Suppressor macrophage treated with lipopolysaccharide for 1 hour (primary cell): ENCODE data around the gene MEIOSIN.

Source experiments
- DNase-seq, 3 donors: peaks; one replicate each; pipeline ENCODE4 v3.0.0-alpha.2; 2020 to 2022

Gene MEIOSIN

GRCh38 chr19:45765702-45766295 is 32.6 kb downstream of the MEIOSIN start:
- DNase-seq = no peak

DNA sequence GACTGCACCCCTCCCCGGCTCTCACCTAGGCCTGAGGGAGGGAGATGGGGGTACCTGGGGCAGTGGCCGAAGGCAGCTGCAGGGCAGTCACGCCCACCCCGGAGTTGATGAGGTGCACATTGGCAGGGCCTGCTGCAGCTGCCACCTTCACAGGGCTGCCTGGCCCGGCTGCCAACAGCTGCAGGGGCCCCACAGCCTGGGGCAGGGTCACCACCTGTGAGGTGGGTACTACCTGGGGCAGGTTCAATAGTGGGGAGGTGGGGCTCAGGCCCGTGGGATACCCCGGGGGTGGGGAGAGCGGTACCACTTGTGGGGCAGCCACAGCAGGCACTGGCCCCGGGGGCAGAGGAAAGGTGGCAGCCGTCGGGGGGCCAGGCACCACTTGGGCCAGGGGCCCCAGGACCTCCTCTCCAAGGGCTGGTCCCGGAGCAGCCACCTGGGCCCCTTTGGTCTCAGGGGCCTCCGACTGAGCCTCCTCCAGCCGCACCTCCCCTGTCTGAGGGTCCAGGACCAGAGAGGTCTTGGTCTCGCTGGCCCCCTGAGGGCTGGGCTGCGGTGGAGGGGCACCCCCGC is 33.1 kb downstream of the MEIOSIN start:
- no peak for DNase-seq

- DNase-seq = no peak
These were observed 33.7 kb downstream of the MEIOSIN start for GRCh38 chr19:45766869-45767346.

GRCh38 chr19:45767410-45767880 is 34.2 kb downstream of the MEIOSIN start:
- peak in 1 of 3 donors; percentile 23 for DNase-seq

DNA sequence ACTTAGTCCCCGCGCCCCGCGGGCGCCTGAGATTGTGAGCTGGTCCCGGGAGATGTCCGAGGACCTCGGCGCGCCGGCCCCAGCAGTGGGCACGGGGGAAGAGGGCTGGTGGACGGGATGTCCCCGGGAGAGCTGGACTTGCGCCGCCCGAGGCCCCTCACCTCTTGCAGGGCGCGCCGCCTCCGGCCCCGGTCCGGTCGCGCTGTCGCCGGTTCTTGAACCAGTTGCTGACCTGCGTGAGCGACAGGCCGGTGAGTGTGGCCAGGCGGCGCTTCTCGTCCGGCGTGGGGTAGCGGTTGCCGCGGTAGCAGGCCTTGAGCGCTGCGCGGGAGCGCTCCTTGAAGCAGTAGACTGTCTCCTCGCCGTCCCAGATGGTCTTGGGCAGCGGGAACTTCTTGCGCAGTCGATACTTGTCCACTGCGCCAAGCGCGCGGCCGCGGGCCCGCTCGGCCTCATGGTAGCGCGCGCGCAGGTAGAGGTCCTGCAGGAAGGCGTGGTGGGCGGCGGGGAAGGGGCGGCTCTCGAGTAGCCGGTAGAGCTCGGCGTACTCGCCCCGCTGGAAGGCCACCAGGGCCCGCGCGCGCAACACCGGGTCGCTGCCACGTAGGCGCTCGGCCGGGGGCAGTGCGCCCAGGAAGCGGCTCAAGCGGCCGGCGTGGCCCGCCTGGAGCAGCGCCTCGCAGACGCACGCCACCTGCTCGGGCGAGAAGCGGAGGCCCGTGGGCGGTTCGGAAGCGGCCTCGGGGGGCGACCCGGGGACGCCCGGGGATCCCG is 34.8 kb downstream of the MEIOSIN start:
- DNase-seq = peak; percentile 22 to 59 (median 36)

- peak; percentile 66 to 83 (median 69) for DNase-seq
These were observed 35.4 kb downstream of the MEIOSIN start for GRCh38 chr19:45768655-45768983.

- peak; percentile 97 to 99 (median 98) for DNase-seq
These were observed 35.9 kb downstream of the MEIOSIN start, which contains the start of gene SIX5 for GRCh38 chr19:45768984-45769782. SIX5 (minus strand) TSS chr19:45769252; CDS start chr19:45768844, 408 bp downstream.

DNA sequence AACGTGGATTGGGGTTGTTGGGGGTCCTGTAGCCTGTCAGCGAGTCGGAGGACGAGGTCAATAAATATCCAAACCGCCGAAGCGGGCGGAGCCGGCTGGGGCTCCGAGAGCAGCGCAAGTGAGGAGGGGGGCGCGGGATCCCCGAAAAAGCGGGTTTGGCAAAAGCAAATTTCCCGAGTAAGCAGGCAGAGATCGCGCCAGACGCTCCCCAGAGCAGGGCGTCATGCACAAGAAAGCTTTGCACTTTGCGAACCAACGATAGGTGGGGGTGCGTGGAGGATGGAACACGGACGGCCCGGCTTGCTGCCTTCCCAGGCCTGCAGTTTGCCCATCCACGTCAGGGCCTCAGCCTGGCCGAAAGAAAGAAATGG is 36.6 kb downstream of the MEIOSIN start:
- peak; percentile 28 to 44 (median 39) for DNase-seq

DNA sequence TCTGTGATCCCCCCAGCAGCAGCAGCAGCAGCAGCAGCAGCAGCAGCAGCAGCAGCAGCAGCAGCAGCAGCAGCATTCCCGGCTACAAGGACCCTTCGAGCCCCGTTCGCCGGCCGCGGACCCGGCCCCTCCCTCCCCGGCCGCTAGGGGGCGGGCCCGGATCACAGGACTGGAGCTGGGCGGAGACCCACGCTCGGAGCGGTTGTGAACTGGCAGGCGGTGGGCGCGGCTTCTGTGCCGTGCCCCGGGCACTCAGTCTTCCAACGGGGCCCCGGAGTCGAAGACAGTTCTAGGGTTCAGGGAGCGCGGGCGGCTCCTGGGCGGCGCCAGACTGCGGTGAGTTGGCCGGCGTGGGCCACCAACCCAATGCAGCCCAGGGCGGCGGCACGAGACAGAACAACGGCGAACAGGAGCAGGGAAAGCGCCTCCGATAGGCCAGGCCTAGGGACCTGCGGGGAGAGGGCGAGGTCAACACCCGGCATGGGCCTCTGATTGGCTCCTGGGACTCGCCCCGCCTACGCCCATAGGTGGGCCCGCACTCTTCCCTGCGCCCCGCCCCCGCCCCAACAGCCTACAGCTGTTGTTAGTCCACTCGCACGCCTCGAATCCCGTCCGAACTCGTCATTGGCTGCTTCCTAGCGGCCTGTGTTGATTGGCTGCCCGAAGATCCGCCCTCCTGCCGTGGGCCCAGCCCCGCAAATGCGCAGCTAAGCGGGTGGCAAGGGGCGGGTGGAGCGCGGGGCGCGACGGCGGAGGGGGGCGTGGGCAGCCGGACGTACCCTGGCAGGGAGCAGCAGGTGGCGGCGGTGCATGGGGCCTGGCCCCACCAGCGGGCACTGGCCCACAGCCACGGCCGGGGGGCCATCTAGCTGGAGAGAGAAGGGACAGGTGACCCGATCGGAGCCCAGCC is 37.2 kb downstream of the MEIOSIN start:
- DNase-seq = peak; percentile 91 to 97 (median 93)

DNA sequence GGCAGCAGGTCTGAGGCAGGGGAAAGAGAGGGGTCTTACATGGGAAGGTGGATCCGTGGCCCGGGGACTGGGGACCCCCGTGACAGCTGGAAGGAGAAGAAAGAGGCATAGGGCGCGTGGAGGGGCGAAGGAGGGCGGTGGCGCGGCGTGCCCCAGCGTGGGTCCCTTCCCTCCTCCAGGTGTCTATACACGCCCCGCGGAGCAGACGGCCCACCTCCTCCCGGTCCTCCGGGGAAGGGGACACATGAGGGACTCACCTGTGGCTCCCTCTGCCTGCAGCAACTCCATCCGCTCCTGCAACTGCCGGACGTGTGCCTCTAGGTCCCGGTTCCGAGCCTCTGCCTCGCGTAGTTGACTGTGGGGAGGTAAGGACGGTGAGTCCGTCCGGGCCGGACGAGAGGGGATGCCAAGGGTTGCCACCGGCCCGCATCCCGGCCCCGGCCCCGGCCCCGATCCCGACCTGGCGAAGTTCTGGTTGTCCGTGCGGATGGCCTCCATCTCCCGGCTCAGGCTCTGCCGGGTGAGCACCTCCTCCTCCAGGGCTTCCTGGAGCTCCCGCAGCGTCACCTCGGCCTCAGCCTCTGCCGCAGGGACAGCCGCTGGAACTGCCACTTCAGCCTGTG is 38.2 kb downstream of the MEIOSIN start:
- no peak for DNase-seq

DNA sequence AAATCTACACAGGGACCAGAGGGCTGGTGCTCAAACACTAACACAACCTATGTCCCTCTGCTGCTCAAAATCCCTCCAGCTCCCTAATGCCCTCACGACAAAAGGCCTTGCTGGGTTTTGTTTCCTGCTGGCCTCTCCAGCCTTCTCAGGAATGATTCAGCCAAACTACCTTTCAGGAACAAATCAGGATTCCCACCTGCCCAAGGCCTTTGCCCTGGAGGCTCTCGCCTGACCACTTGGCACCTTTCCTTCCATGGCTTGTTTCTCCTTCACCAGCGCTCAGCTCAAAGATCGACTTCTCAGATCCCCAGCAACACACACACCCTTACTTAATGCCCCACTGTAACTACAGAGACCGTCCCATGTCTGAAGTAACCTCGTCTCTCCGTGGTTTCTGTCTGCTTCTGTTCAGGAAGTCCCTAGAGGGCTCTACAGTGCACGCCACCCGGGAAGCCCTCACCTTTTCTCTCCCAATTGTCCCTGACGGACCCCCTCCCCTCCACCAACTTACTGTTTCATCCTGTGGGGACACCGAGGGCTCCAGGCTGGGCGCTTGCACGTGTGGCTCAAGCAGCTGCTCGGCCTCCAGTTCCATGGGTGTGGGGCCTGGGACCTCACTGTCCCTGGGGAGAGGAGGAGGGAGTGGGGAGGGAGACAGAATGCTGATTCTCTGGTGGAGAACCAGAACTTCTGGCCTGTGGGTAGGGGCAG is 39.0 kb downstream of the MEIOSIN start:
- no peak for DNase-seq

- DNase-seq = no peak
These were observed 39.7 kb downstream of the MEIOSIN start for GRCh38 chr19:45772912-45773311.

- DNase-seq = no peak
These were observed 40.1 kb downstream of the MEIOSIN start for GRCh38 chr19:45773384-45773783.

DNA sequence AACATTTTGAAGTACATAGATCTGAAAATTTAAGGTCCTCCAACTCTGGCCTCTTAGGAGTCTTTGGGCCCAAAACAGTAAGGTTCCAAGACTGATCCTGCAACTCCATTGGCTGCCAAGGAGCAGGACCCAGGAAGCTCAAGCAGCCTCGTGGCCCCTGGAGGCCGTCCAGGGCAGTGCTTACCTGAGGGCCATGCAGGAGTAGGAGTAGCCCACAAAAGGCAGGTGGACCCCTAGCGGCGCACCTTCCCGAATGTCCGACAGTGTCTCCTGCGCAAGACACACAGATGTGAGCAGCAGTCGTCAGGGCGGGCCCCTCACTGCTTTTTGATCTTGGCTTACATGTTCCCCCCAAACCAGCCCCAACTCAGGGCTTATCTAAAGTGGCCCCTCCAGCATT is 41.5 kb downstream of the MEIOSIN start:
- DNase-seq = no peak

DNA sequence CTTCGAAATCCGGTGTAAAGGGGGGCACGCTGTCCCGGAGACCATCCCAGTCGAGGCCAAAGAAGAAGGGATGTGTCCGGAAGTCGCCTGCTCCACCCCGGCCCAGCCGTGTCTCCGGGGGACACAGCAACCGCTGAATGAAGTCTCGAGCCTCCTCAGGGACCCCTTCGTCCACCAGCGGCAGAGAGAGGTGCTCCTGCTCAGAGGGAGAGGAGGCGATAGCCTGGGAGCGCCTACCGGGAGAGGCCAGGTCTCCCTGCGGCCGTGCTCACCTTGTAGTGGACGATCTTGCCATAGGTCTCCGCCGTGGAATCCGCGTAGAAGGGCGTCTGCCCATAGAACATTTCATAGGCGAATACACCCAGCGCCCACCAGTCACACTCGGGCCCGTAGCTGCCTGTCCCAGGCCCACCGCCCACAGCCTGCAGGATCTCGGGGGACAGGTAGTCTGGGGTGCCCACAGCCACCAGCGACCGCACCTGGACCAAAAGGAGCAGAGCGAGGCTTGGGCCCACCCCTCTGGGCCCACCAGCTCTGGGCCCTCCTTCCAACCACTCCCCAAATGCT is 44.2 kb downstream of the MEIOSIN start:
- no peak for DNase-seq

DNA sequence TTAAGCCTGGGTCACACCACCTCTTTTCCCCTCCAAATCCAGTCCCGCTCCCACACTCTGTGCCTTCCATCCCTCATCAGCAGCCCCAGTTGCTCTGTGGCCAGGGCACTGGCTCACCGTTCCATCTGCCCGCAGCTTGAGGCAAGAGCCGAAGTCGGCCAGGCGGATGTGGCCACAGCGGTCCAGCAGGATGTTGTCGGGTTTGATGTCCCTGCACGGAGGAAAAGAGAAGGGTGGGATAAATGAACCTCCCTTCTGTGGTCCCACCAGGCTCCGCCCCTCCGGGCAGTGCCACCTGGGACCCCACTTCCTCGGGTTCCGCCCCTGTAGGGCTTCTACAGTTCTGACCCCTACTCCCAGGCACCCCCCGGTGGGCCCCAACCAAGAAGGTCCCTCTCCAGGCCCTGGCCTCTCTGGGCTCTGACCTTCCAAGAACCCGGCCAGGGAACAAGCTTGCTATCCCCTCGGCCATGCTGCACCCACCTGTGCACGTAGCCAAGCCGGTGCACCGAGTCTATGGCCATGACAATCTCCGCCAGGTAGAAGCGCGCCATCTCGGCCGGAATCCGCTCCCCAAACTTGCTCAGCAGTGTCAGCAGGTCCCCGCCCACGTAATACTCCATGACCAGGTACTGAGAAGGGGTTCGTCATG is 44.9 kb downstream of the MEIOSIN start:
- no peak for DNase-seq

- peak; percentile 74 to 86 (median 76) for DNase-seq
These were observed 46.2 kb downstream of the MEIOSIN start for GRCh38 chr19:45779231-45780145.

- no peak for DNase-seq
These were observed 46.9 kb downstream of the MEIOSIN start for GRCh38 chr19:45780146-45780447.
